NCI-H510A treated with DMSO at 0.1 percent for 48 hours (cell line): Measurements from ENCODE around the gene ETS1.
A peak's percentile ranks its signal among the peaks of the same experiment; 100 is the strongest.

Source experiments
- DNase-seq: peaks from one replicate; lab custom pipeline; 2025; lab: John Stamatoyannopoulos, UW

ETS1 gene

GRCh38 chr11:128535468-128536457 is 51.6 kb downstream of the ETS1 start:
- DNase-seq, result no peak

DNA sequence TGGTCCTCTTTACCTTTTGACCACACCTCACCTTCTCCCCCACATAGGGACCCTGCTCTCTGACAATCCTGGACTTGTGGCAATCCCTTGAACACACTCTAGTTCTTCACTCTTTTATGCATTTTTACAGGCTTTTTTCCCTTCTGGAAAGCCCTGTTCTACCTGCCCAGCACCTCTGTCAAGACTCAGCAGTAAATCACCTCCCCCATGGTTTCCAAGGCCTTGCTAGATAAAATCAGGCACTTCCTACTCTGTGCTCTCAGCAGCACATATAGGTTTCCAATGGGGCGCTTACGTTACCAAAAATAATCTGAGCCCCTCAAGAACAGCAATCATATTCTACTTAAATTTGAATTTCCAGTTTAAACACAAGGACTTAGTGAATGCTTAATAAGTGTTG is 53.9 kb downstream of the ETS1 start:
- no peak for DNase-seq

DNA sequence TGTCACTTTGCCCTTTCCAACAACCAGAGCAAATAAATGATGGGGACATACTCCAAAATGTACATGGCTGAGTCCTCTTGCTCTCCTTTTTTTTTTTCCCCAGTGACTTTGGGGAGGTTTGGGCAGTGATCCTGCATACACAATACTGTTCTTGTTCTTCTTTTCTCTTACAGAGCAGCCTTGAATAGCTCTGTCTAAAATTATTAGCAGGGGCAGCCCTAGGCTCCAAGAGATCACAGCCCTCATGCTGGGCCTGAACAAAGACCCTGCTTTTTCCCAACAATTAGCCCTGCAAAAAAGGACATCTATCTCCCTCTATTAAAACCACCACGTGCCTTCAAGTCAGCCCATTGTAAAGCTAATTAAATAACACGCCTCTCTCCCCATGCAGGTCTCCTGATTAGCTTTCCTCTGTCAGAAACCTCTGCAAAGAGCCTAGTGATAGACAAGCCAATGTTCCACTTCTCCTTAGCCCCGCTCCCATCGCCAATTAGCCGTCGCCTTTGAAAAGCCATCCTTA is 54.7 kb downstream of the ETS1 start:
- DNase-seq, result no peak

DNA sequence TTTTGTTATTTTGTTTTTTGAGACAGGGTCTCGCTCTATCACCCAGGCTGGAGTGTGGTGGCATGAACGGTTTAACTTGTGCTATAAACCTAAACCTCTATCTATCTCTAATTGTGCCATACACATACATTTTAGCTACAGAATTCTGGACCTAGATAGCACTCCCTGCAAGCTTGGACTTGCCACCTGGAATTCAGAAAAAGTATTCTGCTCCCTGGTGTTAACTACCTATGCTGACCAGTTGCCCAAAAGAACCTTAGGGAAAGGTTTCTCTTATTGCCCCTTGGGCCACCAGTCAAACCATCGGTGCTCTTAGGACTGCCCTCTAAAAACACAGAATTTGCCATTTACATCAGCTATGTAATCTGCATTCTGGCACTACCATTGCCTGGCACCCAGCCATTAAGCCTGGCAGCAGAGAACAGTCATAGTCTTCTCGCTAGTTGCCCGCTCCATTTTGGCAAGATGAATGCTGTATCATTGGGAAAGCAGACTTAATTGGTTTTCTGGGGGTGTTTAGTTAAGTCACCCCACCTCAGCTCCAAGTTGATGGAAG is 55.3 kb downstream of the ETS1 start:
- DNase-seq, result no peak

- no peak for DNase-seq
These were observed 55.8 kb downstream of the ETS1 start for GRCh38 chr11:128531588-128531987.

DNA sequence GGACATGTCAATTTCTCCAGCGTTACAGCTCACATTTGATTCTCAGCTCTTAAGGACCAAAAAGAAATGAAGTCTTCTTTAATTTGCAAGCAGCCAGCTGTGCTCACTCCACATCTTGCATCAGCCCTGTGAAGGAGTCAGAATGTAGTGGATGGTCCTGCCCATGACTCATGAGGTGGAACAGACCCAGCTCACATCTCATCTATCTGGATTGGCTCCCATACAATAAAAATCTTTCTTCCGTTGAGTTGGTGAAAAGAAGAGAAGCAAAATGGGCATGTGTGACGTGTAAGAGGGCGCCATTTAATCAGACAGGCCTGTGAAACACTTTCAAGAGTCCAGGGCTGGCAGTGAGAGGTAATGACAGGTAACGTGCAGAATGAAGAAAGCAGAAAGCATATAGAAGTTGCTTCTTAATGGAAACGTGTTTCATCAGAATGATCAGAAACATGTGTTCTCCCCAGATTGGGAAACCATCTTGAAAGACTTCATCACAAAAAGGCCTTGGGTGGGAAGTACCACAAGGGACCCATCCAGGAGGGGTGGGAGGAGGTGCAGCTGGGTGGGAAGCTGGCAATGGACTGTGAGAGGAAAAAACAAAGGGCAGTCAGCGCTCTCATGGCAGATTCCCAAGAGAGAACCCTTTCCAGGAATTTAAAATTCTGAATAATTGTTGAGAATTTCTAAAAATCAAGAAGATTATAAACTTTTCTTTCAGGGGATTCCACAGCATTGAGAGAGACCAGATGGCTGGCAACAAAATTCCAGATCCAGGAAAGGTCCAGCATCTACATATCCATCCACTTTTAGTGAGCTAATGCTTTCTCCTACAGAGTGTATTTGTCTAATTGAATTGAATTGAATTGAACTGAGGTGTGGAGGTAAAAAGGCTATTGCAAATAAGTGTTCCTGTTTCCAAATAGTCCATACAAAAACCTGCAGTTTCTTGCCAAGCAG is 57.0 kb downstream of the ETS1 start:
- DNase-seq, result no peak

DNA sequence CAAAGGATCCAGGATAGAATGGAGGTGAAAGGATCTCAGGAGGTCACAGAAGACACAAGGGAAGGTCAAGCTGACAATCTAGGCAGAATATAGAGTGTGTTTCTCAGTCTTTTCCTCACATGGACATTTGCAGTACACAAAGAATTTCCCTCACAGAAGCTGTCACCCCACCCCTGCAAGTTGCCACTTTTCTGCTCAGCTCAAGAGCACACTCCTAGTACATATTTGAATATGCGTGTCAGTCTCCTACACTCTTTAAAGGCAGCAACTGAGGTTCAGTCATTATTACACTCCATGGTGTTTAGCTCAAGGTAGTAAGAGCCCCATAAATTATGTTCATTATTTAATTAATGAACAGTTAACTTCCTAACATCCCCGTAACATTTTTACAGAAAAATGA is 59.1 kb downstream of the ETS1 start:
- no peak for DNase-seq

DNA sequence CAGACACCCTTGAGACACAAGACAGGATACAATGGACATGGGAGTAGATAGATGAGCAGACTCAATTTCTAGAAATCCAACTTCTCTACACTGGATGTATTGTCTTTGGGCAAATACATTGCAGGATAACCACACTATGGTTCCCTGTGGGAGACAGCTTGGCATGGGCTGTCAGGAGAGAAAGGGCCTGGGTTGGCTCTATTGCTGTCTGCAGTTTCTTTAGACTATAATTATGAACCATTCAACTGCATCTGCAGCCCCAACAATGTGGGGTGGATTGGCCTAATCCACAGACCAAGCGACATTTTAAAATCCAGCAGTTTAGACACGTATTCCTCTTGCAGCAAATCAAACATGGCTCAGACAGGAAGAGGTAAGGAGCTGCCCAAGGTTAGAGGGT is 60.3 kb downstream of the ETS1 start:
- DNase-seq, result no peak

GRCh38 chr11:128525411-128526243 is 61.7 kb downstream of the ETS1 start:
- DNase-seq, result peak; percentile 32

- no peak for DNase-seq
These were observed 63.2 kb downstream of the ETS1 start for GRCh38 chr11:128524172-128524571.

DNA sequence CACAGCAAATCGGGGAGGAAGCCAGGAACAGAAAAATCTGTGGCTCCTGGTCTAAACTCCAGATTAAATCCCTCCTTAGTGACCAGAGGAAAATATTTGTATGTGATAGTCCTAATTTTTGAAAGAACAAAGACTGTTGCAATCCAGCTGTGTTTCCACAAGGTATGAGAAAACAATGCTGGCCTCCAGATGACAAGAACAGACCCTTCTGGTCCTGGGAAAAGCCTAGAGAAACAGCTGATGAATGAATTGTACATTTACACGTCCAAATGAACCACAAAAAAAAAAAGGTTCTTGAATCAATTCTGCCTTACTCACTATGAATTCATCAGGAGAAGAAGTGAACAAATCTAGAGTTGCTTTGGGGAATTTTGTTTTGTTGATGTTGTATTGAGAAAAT is 63.7 kb downstream of the ETS1 start:
- no peak for DNase-seq

DNA sequence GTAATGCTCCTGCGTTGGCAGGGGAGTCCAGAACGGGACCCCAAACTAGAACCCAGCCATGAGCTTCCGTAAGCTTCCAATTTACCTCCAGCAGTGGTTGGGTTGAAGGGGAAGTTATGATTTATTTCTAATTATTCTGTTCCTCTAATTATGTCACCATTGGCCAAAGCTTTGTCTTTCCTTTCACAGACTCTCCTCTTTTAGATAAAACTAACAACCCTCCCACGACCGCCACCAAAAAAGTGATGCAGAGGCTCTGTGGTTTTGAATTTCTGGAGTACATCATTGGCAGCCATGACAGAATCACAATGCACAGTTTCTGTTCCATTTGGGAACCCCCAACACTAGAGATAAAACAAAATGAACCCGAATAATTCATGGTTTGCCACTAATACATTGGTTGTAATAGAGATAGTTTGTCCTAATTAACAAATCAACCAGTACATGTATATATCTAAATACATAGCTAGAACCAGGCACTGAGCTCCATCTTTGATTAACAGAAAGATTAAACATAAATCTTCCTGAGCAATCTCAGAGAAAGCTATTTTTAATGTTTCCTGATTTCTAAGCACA is 64.3 kb downstream of the ETS1 start:
- DNase-seq, result no peak

DNA sequence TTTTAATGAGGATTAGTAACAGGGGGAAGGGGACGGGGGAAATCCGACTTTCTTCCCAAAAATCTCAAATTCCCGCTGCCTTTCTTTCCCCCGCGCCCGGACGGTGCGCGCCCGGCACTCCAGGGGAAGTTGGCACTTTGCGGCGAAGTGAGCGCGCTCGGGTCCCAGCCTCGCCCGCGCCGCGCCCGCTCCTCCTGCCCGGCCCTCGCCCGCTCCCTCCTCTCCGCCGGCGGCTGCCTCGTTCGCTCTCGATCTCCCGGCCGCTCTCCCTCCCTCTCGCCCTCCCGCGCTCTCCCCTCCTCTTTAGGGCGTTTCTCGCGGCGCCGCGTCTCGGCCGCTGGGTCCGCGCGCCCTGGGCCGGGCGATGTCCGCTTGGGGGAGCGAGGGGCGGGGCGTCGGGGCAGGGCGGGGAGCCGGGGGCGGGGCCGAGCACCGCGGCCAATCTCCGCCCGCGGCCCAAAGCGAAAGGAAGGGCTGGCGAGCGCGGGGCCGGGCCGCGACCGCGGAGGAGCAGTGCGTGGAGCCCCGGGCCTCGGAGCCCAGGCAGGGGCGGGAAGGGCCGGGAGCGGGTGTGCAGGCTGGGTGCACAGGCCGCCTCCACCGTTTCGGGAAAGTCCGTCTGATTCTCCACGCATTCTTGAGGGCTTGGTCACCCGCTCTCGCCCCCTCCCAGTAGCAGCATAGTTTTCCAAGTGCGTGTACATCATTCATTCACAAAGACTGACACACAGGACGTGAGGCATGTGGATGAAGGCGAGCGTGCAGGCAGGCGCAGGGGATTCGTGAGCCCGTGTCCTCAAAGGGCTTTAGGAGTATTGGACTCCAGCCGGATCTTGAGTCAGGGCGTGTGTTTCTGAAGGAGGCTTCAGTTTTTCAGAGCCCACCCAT is 65.1 kb downstream of the ETS1 start:
- DNase-seq, result peak; percentile 97

GRCh38 chr11:128521682-128522054 is 65.7 kb downstream of the ETS1 start:
- peak; percentile 78 for DNase-seq

- DNase-seq, result peak; percentile 40
These were observed 66.3 kb downstream of the ETS1 start for GRCh38 chr11:128520888-128521681.

- DNase-seq, result no peak
These were observed 67.0 kb downstream of the ETS1 start for GRCh38 chr11:128520206-128520887.

- DNase-seq, result no peak
These were observed 68.0 kb downstream of the ETS1 start for GRCh38 chr11:128519338-128519737.

DNA sequence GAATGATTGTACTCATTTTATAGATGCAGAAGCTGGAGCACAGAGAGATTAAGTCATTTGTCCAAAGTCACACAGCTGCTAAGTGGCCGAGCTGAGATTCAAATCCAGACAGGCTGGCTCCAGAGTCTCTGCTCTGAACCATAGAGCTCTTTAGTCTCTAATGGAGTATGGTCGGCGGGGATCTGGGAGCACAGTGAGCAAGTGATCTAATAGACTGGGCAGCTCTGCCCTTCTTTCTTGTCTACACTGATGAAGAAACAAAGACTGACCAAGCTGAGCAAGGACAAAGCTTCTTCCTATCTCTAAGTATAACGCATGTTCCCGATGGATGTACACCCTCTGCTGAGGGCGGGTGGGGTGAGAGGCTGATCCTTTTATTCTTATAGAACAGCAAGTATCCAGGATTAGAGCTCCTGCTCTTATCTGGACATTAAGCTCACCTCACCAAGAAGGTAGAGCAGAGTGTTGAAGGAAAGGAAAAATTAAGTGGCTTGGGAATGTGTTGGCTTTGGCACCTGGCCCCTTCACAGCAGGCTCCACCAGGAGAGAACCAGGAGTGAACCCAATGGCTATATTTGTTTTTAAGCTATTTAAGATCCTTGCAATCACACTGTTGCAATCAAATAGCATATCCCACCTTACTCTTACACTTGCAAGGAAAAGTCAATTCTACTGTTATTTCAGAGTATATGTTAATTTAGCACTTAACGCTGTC is 68.7 kb downstream of the ETS1 start:
- DNase-seq, result peak; percentile 62
